ES-I3 (cell line): ENCODE measurements around the gene ATAD2B.
"Not testable (repeated sequence)": the region's sequence is repeated elsewhere in the genome, so short reads cannot be mapped to it uniquely, and the experiment has no call there.

Experiments used
- H3K36me3 ChIP-seq: 2 replicates; pipeline ENCODE4 v1.6.1; 2013; ENCODE audit warnings: mild to moderate bottlenecking, low read length, control low read depth, moderate library complexity; ENCODE audit not compliant: insufficient read depth
- H3K4me1 ChIP-seq: 2 replicates; pipeline ENCODE4 v1.6.1; 2013; ENCODE audit warnings: mild to moderate bottlenecking, control low read depth, low read length; ENCODE audit not compliant: insufficient read depth
- H3K9ac ChIP-seq: 2 replicates; pipeline ENCODE4 v1.6.1; 2013; ENCODE audit warnings: low read depth, mild to moderate bottlenecking, low read length, moderate library complexity
- H3K9me3 ChIP-seq: 2 replicates; pipeline ENCODE4 v1.6.1; 2013; ENCODE audit warnings: mild to moderate bottlenecking, low read length, moderate library complexity; ENCODE audit not compliant: control insufficient read depth, insufficient read depth

ATAD2B gene

DNA sequence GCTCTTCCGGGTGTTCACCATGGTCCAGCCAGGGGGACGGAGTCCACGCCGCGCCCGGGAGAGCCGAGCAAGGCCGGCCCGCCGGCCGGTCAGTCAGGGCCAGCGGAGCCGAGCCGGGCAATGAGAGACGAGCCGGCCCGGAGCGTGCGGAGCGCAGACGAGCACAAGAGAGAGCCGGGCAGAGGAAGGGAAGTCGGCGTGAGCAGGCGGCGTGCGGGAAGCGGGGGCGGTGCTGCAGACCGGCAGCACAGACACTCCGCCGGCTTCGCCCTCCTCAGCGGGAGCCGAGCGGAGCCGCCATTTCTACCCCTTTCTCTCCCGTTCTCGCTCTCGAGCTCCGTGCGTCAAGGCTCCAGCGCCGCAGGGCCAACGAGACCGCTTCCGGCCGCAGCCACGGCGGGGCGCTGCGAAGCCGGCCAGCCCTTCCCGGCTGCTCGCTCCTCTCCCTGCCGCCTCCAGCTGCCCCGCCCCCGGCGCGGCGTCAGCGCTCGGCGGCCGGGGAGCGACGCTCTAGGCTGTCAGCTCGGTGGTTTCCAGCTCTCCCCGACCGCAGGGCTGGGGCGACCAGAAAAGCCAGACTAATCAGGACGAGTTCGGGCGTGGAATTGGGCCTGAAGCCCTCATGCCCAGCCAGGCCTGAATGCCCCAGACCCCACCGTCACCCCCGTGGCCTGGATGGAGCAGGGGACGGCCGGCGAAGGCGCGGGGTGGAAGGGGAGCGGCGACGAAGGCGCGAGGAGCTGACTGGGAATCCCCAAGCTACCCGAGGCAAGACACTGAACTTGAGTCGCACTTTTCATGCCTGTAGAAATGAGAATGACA lies at the start of gene ATAD2B:
TSS of gene ATAD2B (minus strand) at position 374 of the 822 bp plus-strand sequence. CDS start at position 21, 353 bp downstream.
- Histone ChIP-seq H3K4me1 (0 out of 2 replicates have a peak, but pooled peaks cover 8% of the 10 kb centered on the region), H3K9me3 (no peaks in the 10 kb centered on the region), H3K36me3 (no peaks in the 10 kb centered on the region), H3K9ac (peak within 1 kb of the TSS; percentile 95)

DNA sequence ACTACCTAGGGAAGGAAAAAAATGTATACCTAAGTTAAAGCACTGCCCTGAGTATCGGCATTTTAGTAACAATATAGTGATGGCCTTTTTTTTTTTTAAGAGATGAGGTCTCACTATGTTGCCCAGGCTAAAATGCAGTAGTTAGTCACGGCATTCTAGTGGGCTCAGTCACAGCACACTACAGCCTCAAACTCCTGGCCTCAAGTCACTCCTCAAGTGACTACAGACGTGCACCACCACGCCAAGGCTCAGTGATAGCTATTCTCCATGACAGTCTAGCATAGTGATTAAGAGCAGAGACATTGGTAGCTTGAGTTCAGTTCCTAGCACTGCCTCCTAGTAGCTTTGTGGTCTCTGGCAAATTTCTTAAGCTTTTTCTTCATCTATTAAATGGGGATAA lies 40.9 kb upstream of the ATAD2B start:
- H3K4me1 ChIP-seq = no peaks in the 10 kb centered on the region
- no peaks in the 10 kb centered on the region for H3K36me3 ChIP-seq
- H3K9ac ChIP-seq = no peak overlapping the region
- H3K9me3 ChIP-seq = no peaks in the 10 kb centered on the region

DNA sequence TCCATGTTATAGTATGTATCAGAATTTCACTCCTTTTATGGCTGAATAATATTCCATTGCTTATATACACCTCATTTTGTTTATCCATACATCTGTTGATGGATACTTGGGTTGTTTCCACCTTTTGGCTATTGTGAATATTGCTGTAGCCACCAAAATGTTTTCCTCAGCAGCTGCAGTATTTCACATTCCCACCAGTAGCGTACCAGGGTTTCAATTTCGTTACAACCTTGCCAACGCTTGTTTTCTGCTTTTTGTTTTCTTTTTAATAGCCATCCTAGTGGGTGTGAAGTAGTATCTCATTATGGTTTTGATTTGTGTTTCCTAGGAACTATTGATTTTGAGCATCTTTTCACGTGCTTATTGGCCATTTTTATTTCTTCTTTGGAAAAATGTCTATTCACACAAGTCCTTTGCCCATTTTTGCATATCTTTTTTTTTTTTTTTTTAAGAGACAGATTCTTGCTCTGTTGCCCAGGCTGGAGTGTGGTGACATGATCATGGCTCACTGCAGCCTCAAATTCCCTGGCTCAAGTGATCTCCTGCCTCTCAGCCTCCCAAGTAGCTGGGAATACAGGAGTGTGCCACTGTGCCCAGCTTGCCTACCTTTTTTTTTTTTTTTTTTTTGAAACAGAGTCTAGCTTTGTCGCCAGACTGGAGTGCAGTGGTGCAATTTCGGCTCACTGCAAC lies 27.5 kb upstream of the ATAD2B start:
- Histone ChIP-seq H3K9ac (no peak overlapping the region), H3K9me3 (no peaks in the 10 kb centered on the region), H3K4me1 (no peaks in the 10 kb centered on the region), H3K36me3 (no peaks in the 10 kb centered on the region)

DNA sequence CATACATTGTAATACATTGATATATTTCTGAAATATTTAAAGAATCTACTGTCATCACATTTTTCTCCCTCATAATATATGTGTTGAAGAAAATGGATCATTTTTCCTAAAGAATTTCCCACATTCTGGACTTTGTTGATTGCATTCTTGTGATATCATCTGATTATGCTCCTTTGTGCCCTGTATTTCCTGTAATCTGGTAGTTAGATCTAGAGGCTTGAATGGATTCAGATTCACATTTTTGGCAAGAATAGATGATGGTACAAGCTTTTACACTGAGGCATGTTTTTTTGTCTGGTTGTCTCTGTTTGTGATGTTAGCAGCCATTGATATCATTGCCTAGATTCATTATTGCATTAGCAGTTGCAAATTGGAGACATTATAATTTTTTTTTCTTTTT lies 26.7 kb upstream of the ATAD2B start:
- no peaks in the 10 kb centered on the region for H3K4me1 ChIP-seq
- no peaks in the 10 kb centered on the region for H3K9me3 ChIP-seq
- H3K36me3 ChIP-seq = no peaks in the 10 kb centered on the region
- no peak overlapping the region for H3K9ac ChIP-seq

DNA sequence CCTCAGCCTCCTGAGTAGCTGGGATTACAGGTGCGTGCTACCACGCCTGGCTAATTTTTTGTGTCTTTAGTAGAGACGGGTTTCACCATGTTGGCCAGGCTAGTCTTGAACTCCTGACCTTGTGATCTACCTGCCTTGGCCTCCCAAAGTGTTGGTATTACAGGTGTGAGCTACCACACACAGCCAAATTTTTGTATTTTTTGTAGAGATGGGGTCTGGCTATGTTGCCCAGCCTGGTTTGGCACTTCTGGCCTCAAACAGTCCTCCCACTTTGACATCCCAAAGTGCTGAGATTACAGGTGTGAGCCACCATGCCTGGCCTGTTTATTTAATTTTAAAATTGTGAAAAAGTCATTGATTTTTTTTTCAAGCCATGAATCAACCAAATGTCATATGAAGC lies 25.6 kb upstream of the ATAD2B start:
- not testable (repeated sequence) for H3K9ac ChIP-seq, H3K4me1 ChIP-seq

DNA sequence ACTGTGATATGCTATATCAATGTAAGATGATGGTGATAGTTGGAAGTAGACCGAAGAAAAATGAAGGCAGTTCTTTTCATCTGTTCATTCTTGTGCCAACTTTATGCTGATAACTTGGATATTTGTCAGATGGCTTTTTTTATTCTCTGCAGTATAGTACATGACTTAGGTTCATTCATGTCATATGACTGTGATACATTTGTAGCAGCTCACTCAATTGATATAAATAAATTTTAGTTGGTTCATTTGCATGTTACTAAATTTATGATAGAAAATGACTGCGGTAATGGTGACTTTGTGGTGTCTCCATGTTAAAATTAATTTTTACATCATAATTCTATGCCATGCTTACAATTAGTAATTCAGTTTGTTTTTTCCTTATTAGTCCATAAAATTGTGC lies 20.4 kb upstream of the ATAD2B start:
- Histone ChIP-seq H3K4me1 (peaks cover 8% of the 10 kb centered on the region; the same call in 1 of the 2 replicates), H3K9ac (no peak overlapping the region), H3K9me3 (no peaks in the 10 kb centered on the region), H3K36me3 (no peaks in the 10 kb centered on the region)

More for the DNA sequence above, 25.6 kb upstream of the ATAD2B start:
- not testable (repeated sequence) for H3K9me3 ChIP-seq, H3K36me3 ChIP-seq

DNA sequence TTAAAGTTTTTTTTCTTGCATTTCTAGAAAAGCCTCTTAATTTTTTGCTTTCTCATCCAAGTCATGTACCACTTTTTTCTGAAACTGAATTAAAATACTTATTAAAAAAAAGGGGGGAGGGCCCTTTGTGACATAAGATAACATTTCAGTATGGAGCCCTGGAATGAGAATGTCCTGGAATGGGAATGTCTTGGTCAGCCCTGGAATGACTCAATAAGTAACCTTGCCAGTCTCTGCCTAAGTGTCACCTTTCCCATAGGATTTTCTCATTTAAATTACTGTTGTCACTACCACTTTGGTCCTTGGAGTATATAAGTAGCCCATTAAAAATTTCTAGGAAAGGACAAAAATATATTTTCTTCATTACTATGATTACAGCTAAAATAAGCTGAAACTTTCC lies 18.1 kb upstream of the ATAD2B start:
- H3K4me1 ChIP-seq = peaks cover 8% of the 10 kb centered on the region; the same call in 1 of the 2 replicates
- H3K9ac ChIP-seq = no peak overlapping the region
- no peaks in the 10 kb centered on the region for H3K9me3 ChIP-seq
- no peaks in the 10 kb centered on the region for H3K36me3 ChIP-seq

DNA sequence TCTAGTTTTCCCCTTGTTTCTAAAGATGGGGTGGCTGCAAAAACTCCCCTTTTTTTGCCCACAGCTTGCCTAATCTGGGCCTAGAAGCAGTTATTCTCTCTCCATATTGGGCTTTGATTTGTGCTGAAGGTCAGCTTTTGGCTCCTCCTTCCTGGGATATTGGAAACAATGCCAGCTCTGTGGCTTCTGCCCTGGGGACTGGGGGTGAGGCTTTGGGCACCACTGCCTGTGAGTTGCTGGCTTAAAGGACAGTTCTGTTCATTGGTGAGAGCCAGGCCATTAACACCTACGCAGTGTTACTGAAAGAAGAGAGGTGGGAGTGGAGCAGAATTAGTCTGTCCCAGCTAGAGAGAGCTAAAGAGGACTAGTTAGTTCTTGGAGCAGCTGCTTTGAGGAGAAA lies 17.6 kb upstream of the ATAD2B start:
- Histone ChIP-seq H3K36me3 (no peaks in the 10 kb centered on the region), H3K9ac (no peak overlapping the region), H3K9me3 (no peaks in the 10 kb centered on the region), H3K4me1 (peaks cover 8% of the 10 kb centered on the region; the same call in 1 of the 2 replicates)

DNA sequence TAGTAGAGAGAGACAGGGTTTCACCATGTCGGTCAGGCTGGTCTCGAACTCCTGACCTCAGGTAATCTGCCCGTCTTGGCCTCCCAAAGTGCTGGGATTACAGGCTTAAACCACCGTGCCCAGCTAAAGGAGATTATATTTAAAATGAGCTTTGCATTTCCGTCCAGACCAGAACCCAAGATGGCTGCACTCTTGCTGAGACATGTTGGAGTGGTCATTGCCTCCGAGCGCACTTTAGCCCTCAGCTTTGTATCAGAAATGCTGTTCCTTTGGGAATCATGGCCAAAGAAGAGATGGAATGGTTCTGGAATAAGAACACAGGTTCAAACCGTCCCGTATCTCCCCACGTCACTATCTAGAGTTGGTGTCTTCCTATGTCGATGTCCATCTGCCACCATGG lies 16.7 kb upstream of the ATAD2B start:
- H3K36me3 ChIP-seq = no peaks in the 10 kb centered on the region
- no peaks in the 10 kb centered on the region for H3K9me3 ChIP-seq
- peaks cover 8% of the 10 kb centered on the region; the same call in 1 of the 2 replicates for H3K4me1 ChIP-seq
- no peak overlapping the region for H3K9ac ChIP-seq

DNA sequence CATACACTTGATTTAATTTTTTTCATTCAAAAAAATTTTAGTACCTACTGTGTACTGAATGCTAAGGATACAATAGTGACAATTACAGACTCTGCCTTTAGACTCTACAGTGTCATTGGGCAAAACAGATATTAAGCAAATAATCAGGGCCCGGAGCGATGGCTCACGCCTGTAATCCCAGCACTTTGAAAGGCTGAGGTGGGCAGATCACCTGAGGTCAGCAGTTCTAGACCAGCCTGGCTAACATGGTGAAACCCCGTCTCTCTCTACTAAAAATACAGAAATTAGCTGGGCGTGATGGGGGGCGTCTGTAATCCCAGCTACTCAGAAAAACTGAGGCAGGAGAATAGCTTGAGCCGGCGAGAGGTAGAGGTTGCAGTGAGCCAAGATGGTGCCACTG lies 14.7 kb upstream of the ATAD2B start:
- H3K4me1 ChIP-seq = peaks cover 8% of the 10 kb centered on the region; the same call in 1 of the 2 replicates
- H3K9me3 ChIP-seq = no peaks in the 10 kb centered on the region
- H3K36me3 ChIP-seq = no peaks in the 10 kb centered on the region
- H3K9ac ChIP-seq = peak overlapping the region; percentile 98; the same call in 1 of the 2 replicates

DNA sequence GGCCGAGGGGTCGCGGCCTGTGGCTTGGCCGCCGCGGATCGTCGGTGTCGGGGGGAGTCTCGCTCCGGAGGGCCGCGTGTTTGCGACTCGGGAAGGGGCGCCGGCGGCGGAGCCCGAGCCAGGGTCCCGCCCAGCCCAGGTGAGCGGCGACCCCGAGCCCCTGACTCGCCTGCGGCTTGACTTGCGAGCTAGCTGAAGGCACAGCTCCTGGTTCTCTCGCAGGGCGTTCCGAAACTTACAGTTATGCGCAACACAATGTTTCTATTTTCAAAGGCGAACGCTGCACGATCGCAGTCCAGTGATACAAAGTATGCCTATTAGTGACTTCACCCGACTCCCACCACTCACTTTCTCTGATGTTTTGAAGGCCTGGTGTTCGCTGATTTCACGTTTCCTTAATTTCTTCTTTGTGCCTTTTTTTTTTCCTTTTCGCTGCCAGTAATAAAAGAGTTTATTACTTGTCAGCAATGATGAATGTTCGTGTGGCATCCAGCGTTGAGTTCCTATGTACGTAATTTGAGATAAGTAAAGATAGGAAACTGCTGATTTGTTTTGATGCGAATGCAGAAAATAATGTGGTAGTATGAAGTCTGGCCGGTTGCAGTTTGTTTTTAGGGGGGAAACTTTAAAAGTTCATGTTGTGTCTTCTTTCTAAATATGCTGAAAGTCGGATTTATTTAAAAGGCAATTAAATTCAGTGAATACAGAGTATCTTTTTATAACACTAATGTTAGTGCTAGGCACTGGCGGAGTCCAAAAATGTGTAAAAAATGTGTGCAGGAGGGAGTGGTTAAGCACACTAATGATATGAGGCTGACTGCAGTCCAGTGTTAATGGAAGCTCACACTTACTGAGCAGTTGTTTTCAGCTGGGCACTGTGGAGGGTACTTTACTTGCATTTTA lies 14.0 kb upstream of the ATAD2B start:
- Histone ChIP-seq H3K9ac (peak overlapping the region; percentile 98), H3K4me1 (peaks cover 8% of the 10 kb centered on the region; the same call in 1 of the 2 replicates), H3K36me3 (no peaks in the 10 kb centered on the region), H3K9me3 (no peaks in the 10 kb centered on the region)

DNA sequence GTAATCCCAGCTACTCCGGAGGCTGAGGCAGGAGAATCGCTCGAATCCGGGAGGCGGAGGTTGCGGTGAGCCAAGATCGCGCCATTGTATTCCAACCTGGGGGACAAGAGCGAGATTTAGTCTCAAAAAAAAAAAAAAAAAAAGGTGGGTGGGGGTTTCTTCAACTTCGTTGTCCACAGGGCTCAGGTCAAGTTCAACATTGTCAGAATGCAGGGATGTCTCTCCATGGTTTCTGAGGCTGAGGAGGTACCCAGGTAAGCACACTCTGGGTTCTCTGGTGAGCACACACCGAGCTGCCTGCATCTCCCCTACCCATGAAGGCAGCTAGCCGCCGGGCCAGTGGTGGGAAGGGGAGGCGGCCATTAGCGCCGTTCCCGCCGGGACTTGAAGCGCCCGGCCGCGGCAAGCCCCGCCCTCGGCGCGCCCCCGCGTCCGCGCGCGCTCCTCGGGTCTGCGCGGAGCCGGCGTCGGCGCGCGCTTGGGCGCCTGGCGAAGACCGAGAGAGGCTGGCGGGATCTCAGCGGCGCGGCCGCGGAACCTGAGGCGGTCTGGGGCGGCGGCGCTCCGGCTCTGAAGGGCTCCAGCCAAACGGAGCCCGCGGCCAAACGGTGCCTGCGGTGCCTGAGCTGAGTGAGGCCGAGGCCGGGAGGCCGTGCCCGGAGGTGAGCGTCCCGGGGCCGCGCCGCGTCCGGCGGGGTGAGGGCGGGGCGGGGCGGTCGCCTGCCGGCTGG lies 13.2 kb upstream of the ATAD2B start, which contains the start of gene UBXN2A:
TSS of gene UBXN2A (plus strand) at position 477 of the 731 bp plus-strand sequence. CDS start 17,852 bp downstream, outside the sequence.
- peak within 1 kb of the TSS; percentile 98 for H3K9ac ChIP-seq
- peaks cover 8% of the 10 kb centered on the region; the same call in 1 of the 2 replicates for H3K4me1 ChIP-seq
- H3K36me3 ChIP-seq = no peaks in the 10 kb centered on the region
- H3K9me3 ChIP-seq = no peaks in the 10 kb centered on the region

DNA sequence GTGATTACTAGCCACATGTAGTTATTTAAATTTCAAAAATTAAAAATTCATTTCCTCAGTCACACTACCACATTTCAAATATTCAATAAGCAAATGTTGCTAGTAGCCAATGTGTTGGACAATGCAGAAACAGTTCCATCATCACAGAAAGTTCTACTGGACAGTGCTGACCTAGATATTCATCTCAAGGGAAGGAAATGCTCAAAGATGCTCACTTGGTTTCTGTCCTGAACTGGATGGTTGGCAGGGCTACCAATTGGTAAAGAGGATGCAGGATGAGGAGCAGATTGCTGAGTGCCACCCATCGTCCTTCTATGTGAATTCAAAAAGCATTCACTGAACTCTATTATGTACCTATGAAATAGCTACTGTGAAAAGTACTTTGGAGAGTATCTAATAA lies 7.3 kb upstream of the ATAD2B start:
- H3K9ac ChIP-seq = no peak overlapping the region
- H3K36me3 ChIP-seq = no peaks in the 10 kb centered on the region
- no peaks in the 10 kb centered on the region for H3K4me1 ChIP-seq
- H3K9me3 ChIP-seq = no peaks in the 10 kb centered on the region
